HG03135 (cell line): ENCODE data around the gene IRF8.
"Not testable (repeated sequence)": the region's sequence is repeated elsewhere in the genome, so short reads cannot be mapped to it uniquely, and the experiment has no call there.

Source experiments
- ATAC-seq: cut with Tn5 transposase; IDR thresholded peaks from one replicate; pipeline ENCODE4 v1.9.1; 2021; ENCODE audit warnings: mild to moderate bottlenecking, moderate library complexity; ENCODE audit not compliant: unreplicated experiment

IRF8 gene

GRCh38 chr16:85929259-85929721 is 30.3 kb downstream of the IRF8 start:
- no peak for ATAC-seq

GRCh38 chr16:85930301-85930700 is 31.3 kb downstream of the IRF8 start:
- no peak for ATAC-seq

GRCh38 chr16:85931596-85932402 is 32.8 kb downstream of the IRF8 start:
- ATAC-seq = no peak

GRCh38 chr16:85934210-85934609 is 35.2 kb downstream of the IRF8 start:
- no peak for ATAC-seq

- ATAC-seq = peak; percentile 24
Measured at GRCh38 chr16:85935391-85935973, 36.5 kb downstream of the IRF8 start.

GRCh38 chr16:85935974-85936760 is 37.2 kb downstream of the IRF8 start:
- peak; percentile 60 for ATAC-seq

GRCh38 chr16:85936816-85937215 is 37.9 kb downstream of the IRF8 start:
- ATAC-seq = peak; percentile 4

GRCh38 chr16:85940214-85940613 is 41.3 kb downstream of the IRF8 start:
- no peak for ATAC-seq

- ATAC-seq = no peak
Measured at GRCh38 chr16:85941863-85942644, 43.1 kb downstream of the IRF8 start.

- not testable (repeated sequence) for ATAC-seq
Measured at GRCh38 chr16:85942659-85943058, 43.7 kb downstream of the IRF8 start.

GRCh38 chr16:85943711-85944110 is 44.7 kb downstream of the IRF8 start:
- ATAC-seq = no peak

GRCh38 chr16:85944572-85945423 is 45.8 kb downstream of the IRF8 start:
- no peak for ATAC-seq

- no peak for ATAC-seq
Measured at GRCh38 chr16:85945424-85945751, 46.4 kb downstream of the IRF8 start.

- no peak for ATAC-seq
Measured at GRCh38 chr16:85946541-85947124, 47.7 kb downstream of the IRF8 start.

GRCh38 chr16:85947230-85948137 is 48.5 kb downstream of the IRF8 start:
- ATAC-seq = peak; percentile 69

- ATAC-seq = peak; percentile 24
Measured at GRCh38 chr16:85948138-85948509, 49.2 kb downstream of the IRF8 start.

- ATAC-seq = no peak
Measured at GRCh38 chr16:85948616-85949265, 49.8 kb downstream of the IRF8 start.
